Upper lobe of left lung (tissue), 6 donors: ENCODE results near the gene UBE2C. TPM values are rescaled to one million over a fixed set of nuclear protein-coding genes. Genes with fewer than 3 reads are reported as not detected.

Source experiments
- ATAC-seq, 2 donors: fragments of 200-7000 bp; cut with Tn5 transposase; one replicate each; pipeline ENCODE4 v1.9.1; 2022; ENCODE audit warnings: mild to moderate bottlenecking in 2 of 2, moderate library complexity in 2 of 2; ENCODE audit not compliant: low FRiP score in 2 of 2
- DNase-seq, 2 donors: peaks; one replicate each; pipeline ENCODE4 v3.0.0-alpha.2; 2019 to 2020
- H3K27ac ChIP-seq, 4 donors: fragments of 200-600 bp; sonication (generic); one replicate each; pipeline ENCODE4 v1.5.1; 2016 to 2019
- H3K27me3 ChIP-seq, 4 donors: fragments of 200-600 bp; sonication (generic); one replicate each; pipeline ENCODE4 v1.5.1; 2017 to 2019
- H3K36me3 ChIP-seq, 4 donors: fragments of 200-600 bp; sonication (generic); one replicate each; pipeline ENCODE4 v1.5.1; 2016 to 2019
- H3K4me1 ChIP-seq, 4 donors: fragments of 200-600 bp; sonication (generic); one replicate each; pipeline ENCODE4 v1.5.1; 2018 to 2019
- H3K4me3 ChIP-seq, 4 donors: fragments of 200-600 bp; sonication (generic); one replicate each; pipeline ENCODE4 v1.5.1; 2017 to 2019; ENCODE audit warnings: mild to moderate bottlenecking in 2 of 4, moderate library complexity in 1 of 4
- H3K9me3 ChIP-seq, 4 donors: fragments of 200-600 bp; sonication (generic); one replicate each; pipeline ENCODE4 v1.5.1; 2018 to 2019
- CTCF ChIP-seq, 6 experiments: fragments of 450-650 bp in 4 of 6; fragments of 200-600 bp in 2 of 6; sonication (generic) in 2 of 6; IDR thresholded peaks; one replicate each; pipeline ENCODE4 v1.5.1; 2016 to 2019; ENCODE audit warnings: antibody characterized with exemption in 6 of 6
- EP300 ChIP-seq, 4 donors: sonication (generic); formaldehyde crosslinking; IDR thresholded peaks; one replicate each; pipeline ENCODE4 v1.5.1; 2017; ENCODE audit warnings: antibody characterized with exemption in 4 of 4, control low read depth in 2 of 4
- POLR2A ChIP-seq, 4 donors: fragments of 450-650 bp; IDR thresholded peaks; one replicate each; pipeline ENCODE4 v1.5.1; 2016 to 2017; ENCODE audit warnings: antibody characterized with exemption in 4 of 4, mild to moderate bottlenecking in 2 of 4
- POLR2AphosphoS5 ChIP-seq, 2 donors: sonication (generic); formaldehyde crosslinking; IDR thresholded peaks; one replicate each; pipeline ENCODE4 v1.5.1; 2017; ENCODE audit warnings: antibody characterized with exemption in 2 of 2
- WGBS, 2 donors: methylation state at CpG; one replicate each; pipeline ENCODE4 v1.1.5; 2017 to 2018; 5-methylcytosine and 5-hydroxymethylcytosine counted together
- total RNA-seq, 6 donors: library from RNA; depleted of rRNA in 4 of 6; stranded (reverse); fragments of >200 nt in 4 of 6; gene quantifications; one replicate each; pipeline versions ENCODE4 v1.1.0 to v1.2.1, GENCODE V29; 2016 to 2021
- donor health status: DM: no; HTN: no; CAD: no; lungs with moderate emphysema.
- donor health status: DM: no; HTN: yes; CAD: no; lungs with severe emphysema.

The UBE2C gene
- total RNA-seq, 6 donors from 2014 or later: 1.1 to 12.5 (median 3.5) TPM; not detected in 2

GRCh38 chr20:45833883-45834796 is 21.7 kb downstream of the UBE2C start:
- Histone ChIP-seq H3K9me3 (no peaks in the 10 kb centered on the region), H3K4me3 (peak overlapping the region; percentile 62 to 91 (median 72)), H3K36me3 (peaks cover 0 to 4% (median 2%) of the 10 kb centered on the region in 4 donors), H3K27ac (peak overlapping the region; percentile 86 to 93 (median 91)), H3K27me3 (no peaks in the 10 kb centered on the region), H3K4me1 (peaks cover 32 to 40% (median 34%) of the 10 kb centered on the region in 4 donors)
- ATAC-seq (peak; percentile 85 to 87), DNase-seq (peak; percentile 83 to 94)
- 6 to 9% methylated on average over 29 to 52 of the region's 71 CpGs for WGBS, 2 donors
- TF ChIP-seq POLR2AphosphoS5 (IDR thresholded peaks at IDR 0.05) (peak; percentile 22 to 35), POLR2A (IDR thresholded peaks at IDR 0.05) (peak in 2 of 4 donors; percentile 47 to 72), EP300 (IDR thresholded peaks at IDR 0.05) (no peak), CTCF (IDR thresholded peaks at IDR 0.05) (no peak)

GRCh38 chr20:45834797-45835161 is 22.3 kb downstream of the UBE2C start:
- H3K27me3 ChIP-seq: no peaks in the 10 kb centered on the region
- TF ChIP-seq EP300 (IDR thresholded peaks at IDR 0.05) (no peak), CTCF (IDR thresholded peaks at IDR 0.05) (peak in 1 of 6 experiments; percentile 6)
- peaks cover 0 to 6% (median 2%) of the 10 kb centered on the region in 4 donors for H3K36me3 ChIP-seq
- H3K4me3 ChIP-seq: peak overlapping the region in 3 of 4 donors; percentile 62 to 91 (median 75)
- peaks cover 32 to 40% (median 34%) of the 10 kb centered on the region in 4 donors for H3K4me1 ChIP-seq
- no peaks in the 10 kb centered on the region for H3K9me3 ChIP-seq
- ATAC-seq (no peak), DNase-seq (no peak)
- peak overlapping the region; percentile 86 to 93 (median 91) for H3K27ac ChIP-seq
- 86 to 89% methylated on average over 9 to 14 of the region's 14 CpGs for WGBS, 2 donors

- Histone ChIP-seq H3K4me3 (peak overlapping the region in 2 of 4 donors; percentile 75 to 91), H3K27me3 (no peaks in the 10 kb centered on the region), H3K27ac (peak overlapping the region in 3 of 4 donors; percentile 89 to 93 (median 93)), H3K9me3 (no peaks in the 10 kb centered on the region), H3K4me1 (peaks cover 32 to 40% (median 34%) of the 10 kb centered on the region in 4 donors), H3K36me3 (peaks cover 0 to 11% (median 3%) of the 10 kb centered on the region in 4 donors)
- ATAC-seq (no peak), DNase-seq (no peak)
- WGBS, 2 donors: 54 to 67% methylated on average over 3 of the region's 3 CpGs
- TF ChIP-seq EP300 (IDR thresholded peaks at IDR 0.05): no peak
- no peak for TF ChIP-seq POLR2AphosphoS5 (IDR thresholded peaks at IDR 0.05)
- TF ChIP-seq CTCF (IDR thresholded peaks at IDR 0.05): peak in 2 of 6 experiments; percentile 6 to 17
- no peak for TF ChIP-seq POLR2A (IDR thresholded peaks at IDR 0.05)
Observed at GRCh38 chr20:45835329-45835765, 22.9 kb downstream of the UBE2C start.

- Histone ChIP-seq H3K9me3 (no peaks in the 10 kb centered on the region), H3K36me3 (peaks cover 0 to 16% (median 7%) of the 10 kb centered on the region in 4 donors), H3K4me1 (peaks cover 32 to 40% (median 34%) of the 10 kb centered on the region in 4 donors), H3K27me3 (no peaks in the 10 kb centered on the region), H3K27ac (peak overlapping the region in 3 of 4 donors; percentile 89 to 93 (median 93)), H3K4me3 (peak overlapping the region in 1 of 4 donors; percentile 14)
- TF ChIP-seq POLR2A (IDR thresholded peaks at IDR 0.05) (no peak), EP300 (IDR thresholded peaks at IDR 0.05) (no peak), POLR2AphosphoS5 (IDR thresholded peaks at IDR 0.05) (no peak), CTCF (IDR thresholded peaks at IDR 0.05) (no peak)
- 83 to 92% methylated on average over 5 of the region's 5 CpGs for WGBS, 2 donors
- no peak for DNase-seq
- peak in 1 of 2 donors; percentile 79 for ATAC-seq
Observed at GRCh38 chr20:45835825-45836224, 23.4 kb downstream of the UBE2C start.
